Measurements from ENCODE around the gene SNX5.
"Not testable (repeated sequence)": the region's sequence is repeated elsewhere in the genome, so short reads cannot be mapped to it uniquely, and the experiment has no call there.

Gene SNX5

DNA sequence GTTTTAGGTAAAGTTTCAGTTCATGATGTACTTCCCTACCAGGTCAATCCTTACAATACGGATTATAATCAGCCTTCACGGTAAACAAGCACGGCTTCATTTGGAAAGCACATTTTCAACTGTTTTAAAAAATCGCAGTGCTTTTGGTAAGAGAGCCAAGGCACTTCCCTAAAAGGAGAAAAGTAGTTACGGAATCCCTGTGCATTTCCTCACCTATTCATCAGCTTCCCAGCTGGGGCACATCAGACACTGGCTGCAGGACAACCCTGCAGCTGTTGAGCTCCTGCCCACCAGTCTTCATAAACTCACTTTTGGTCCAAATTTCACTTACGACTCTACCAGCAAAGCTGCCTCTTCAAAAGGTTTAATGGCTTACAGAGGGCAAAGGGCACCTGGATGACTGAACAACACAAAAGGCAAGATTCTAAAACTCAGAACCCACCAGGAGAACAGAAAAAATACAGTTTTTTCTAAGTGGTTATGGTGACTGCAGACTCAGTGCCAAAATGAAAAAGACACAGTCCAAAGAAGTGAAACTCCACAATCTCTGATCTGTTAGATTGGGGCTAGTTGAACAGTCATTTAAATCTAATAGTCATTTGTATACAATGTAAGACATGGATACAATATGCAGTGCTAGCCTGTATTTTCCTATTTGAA is 7.5 kb downstream of the SNX5 start:
- DNase-seq (ENCODE audit: insufficient read length, low spot score) (no peak), FAIRE-seq (no peak)

DNA sequence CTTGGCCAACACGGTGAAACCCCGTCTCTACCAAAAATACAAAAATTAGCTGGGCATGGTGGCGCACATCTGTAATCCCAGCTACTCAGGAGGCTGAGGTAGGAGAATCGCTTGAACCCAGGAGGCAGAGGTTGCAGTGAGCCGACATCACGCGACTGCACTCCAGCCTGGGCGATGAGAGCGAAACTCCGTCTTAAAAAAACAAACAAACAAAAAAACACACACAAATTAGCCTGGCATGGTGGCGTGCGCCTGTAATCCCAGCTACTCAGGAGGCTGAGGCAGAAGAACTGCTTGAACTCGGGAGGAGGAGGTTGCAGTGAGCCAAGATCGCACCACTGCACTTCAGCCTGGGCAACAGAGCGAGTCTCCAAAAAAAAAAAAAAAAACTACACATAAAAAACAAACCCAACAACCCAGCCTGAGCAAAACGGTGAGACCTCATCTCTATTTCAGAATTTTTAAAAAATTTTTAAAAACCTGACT is 8.2 kb downstream of the SNX5 start:
- DNase-seq (ENCODE audit: insufficient read length, low spot score); FAIRE-seq: not testable (repeated sequence)

DNA sequence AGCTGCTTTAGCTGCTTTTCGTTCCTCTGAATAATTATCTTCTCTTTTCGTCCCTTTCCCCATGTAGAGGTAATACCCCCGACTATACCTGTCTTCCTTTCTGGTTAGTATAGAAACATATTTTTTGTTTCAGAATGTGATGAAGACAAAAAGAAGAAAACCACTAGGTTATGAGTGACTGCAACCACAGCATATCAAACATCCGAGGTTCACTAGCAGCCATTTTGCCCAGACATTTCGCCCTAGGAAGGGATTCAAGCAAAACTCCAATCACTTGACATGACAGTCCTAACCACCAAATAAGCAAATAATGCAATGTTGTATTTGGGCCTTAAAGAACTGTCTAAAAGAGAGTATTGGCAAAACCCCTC is 9.4 kb downstream of the SNX5 start:
- no peak for FAIRE-seq
- DNase-seq (ENCODE audit: insufficient read length, low spot score) = no peak

DNA sequence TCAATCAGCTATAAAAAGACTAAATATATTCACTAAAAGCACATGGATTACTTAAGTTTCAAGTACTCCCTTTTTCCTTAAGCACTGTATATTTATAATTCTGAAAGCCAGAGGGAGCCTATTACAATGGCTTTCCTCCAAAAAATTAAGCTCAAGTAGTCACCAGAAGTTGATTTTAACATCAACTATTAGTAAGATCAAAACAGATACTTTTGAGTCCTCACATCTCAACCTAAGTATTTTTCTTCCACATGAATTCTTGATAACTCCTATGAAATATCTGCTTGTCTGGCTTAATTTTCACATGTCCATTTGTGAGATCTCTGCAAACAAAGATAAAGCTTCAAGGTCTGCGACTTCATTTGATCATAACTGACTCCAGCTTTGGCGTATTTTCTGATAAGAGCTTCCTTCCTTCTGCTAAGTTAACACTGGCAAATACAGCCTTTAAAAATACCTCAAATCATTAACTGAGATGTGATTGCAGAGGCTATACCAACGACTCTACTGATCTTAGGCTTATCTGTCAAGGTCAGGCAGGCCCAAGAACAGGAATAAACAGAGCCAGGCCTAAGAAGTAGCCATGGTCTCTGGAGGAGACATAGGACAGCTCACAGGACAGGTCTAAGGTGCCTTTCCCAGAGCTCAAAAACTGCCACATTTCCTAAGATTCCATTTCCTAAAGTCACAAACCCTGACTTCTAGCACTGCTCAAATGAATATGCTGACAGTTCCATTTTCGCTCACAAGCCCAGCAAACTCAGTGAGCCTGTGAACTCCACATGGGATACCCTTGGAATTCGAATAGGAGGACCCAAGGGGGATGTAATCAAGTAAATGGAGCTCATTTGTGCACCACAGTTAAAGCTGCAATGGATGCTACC is 10.0 kb downstream of the SNX5 start:
- FAIRE-seq (no peak), DNase-seq (ENCODE audit: insufficient read length, low spot score) (no peak)

DNA sequence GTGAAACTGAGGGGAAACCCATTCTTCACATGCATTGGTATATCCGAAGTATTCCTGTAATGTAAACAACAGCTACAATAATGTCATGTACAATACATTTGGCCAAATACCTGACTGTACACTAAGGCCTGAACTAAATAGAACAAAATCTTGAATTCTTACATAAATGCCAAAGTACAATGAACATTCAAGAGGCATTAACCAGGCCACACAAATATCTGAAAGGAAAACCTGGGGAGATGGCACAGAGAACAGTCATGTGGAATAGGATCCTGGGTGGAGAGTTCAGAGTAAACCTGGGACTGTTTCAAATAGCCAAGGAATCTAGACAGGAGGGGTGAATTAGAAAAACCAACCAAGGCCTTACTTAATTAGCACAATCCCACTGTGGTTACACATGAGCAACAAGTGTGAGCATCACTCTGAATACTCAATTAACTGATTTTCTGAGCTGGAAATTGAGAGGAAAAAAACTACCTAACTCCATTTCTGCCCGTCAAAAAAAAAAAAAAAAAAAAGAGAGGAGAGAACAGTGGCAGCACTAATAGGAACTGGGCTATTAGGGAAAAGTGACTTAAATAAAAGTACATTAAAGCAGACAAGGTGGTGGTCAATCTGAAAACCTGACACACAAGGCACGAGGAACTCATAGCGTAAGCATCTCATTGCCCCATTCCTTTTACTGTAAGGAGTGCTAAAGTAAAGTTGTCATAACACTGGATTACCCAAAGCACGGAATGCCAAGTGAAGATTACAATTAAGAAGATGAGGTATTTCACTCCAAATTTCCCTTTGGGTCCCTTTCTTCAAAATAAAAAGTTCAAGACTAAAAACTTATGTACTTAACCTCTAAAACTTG is 10.9 kb downstream of the SNX5 start:
- no peak for FAIRE-seq
- DNase-seq (ENCODE audit: insufficient read length, low spot score) = no peak

DNA sequence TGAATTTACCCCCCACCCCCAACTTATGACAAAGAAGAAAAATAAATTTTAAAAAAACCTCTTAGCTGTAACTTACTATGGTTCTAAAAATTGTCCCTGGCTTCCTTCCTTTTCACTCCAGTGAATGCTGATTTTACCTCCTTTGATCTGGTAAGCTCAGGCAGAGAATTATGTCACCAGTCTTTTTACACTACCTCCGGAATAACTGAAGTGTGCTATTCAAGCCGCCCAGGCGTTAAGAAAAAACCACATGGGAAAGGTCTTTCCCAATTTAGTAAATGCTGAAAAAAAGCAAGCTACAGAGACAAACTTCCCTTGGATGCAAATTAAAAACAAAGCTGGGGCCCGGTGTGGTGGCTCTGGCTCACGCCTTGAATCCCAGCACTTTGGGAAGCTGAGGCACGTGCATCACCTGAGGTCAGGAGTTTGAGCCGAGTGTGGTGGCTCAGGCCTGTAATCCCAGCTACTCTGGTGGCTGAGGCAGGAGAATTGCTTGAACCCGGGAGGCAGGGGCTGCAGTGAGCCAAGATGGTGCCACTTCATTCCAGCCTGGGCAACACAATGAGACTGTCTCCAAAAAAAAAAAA is 12.4 kb downstream of the SNX5 start:
- DNase-seq (ENCODE audit: insufficient read length, low spot score) (no peak), FAIRE-seq (no peak)

DNA sequence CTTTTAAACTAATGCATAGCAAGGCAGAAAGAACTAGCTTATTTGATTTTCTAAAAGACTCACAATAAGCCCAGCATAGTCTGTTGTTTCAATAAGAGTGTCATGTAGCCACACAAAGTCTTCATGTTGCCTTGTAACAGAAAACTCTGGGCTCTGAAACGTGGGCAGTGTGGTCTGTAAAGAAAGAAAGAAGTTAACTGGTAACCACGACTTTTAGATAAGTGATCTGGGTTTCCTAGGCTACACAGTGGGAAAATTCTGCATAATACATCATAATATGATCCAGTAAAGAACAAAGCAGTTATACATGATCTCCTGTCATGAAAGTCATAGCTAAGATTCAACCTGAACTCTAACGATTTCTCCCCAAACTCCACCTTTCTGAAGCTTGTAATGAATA is 13.3 kb downstream of the SNX5 start:
- FAIRE-seq = no peak
- no peak for DNase-seq (ENCODE audit: insufficient read length, low spot score)

DNA sequence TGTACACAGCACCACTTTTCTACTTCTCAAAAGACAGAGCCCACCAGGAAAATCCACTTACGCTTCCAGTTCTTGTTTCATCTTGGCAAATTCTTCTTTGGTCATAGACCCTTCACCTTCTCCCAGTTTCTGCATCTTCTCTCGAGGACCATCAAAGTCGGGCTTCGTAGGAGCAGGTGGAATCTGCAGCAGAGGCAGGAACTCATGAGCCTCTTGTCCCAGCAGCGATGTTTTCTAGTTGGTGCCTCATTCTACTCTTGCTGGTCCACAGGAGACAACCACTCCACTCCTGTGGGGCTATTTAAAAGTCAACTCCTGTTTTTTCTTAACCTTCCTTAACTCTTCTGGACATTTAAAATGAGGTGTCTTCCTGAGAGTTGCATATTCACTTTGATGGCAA is 14.7 kb downstream of the SNX5 start:
- no peak for DNase-seq (ENCODE audit: insufficient read length, low spot score)
- FAIRE-seq = no peak

DNA sequence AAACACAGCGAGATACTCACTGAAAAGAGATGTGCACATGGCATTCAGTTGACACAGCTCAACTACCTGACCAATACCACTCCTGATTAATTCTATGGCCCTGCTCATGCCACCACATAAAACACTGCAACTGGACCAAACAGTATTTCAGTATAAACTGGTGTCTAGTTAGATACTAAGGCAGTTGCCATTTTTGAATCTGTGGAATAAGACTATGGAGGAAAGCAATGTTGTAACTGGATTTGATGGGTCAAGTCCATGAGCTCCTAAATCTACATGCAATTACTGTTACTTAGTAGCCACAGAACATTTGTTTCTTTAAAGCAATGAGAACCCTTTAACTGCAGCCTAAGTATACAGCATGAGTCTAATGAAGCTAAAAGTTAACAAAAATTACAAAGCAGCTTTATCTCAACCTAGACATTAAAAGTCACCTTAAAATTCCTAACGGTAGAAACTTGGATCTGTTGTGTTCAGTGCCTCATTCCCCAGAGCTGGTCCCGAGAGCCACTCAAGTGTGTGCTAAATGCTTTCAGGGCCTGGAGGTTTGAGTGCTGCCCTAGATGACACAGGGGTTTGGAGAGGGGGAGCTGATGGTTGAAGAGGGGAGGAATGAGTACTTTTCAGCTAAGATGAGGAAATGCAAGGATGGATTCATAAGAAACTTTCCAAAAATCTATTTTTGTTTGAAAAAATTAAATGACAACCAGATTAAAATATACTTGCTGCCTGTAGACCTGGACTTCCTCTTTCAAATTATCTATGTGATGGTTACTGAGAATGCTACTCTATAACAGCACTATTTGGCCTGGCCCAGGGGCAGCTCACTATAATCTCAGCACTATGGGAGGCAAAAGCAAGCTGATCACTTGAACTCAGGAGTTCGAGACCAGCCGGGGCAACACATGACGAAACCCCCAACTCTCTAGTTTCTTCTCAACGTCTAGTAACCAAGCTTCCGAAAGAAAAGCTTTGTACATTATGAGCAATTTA is 15.6 kb downstream of the SNX5 start:
- no peak for FAIRE-seq
- DNase-seq (ENCODE audit: insufficient read length, low spot score) = no peak

DNA sequence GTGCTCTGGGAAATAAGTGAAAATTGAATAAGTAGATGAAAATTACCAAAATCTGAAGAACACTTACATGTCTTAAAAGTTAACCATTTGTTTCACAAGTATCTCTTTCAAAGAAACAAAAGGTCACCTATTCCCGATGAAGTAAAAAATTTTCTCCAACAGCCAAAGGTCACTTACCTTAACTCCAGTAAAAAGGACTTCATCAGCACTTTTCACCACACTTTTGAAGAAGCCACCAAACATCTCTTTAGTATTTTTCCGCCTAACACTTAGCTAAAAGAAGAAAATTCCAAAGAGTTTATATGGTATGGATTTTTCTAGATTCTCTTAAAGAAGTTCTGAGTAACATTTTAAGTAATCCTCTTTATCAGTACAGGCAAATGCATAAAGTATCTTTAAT is 17.3 kb downstream of the SNX5 start:
- no peak for FAIRE-seq
- no peak for DNase-seq (ENCODE audit: insufficient read length, low spot score)

DNA sequence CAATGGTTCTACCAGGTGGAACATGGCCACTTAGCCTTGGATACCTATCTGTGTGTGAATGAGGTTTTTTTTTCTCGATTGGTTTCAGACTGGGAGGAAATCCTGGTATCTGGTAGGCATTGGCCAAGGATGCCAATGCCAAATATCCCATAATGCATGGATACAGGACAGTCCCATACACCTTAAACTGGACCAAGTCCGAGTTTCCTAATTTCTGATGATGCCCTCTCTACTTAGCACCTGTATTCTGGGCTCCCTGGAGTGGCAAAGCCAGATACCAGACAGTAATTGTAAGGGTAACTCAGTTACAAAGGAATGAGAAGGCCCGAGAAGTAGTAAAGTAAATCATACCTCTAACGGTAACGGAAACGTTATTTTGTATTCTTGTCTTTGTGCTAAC is 17.9 kb downstream of the SNX5 start:
- FAIRE-seq = no peak
- no peak for DNase-seq (ENCODE audit: insufficient read length, low spot score)

DNA sequence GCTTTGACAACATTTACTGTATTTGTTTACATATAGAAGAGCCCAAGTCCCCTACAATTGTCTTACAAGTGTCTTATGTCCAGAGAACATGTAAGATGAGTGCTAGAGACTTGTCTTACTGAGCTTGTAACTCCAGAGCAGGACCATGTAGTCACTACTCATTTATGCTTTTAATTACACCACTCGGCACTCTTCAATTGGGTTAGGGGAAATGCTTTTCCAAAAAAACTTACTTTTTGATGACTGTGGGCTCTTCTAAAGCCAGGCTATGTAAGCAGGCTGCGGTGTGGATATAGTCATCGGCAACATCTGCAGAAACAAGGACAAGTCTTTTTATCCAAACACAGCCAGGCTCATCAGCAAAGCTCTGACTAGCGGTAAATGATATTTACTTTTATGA is 18.7 kb downstream of the SNX5 start:
- no peak for FAIRE-seq
- no peak for DNase-seq (ENCODE audit: insufficient read length, low spot score)

DNA sequence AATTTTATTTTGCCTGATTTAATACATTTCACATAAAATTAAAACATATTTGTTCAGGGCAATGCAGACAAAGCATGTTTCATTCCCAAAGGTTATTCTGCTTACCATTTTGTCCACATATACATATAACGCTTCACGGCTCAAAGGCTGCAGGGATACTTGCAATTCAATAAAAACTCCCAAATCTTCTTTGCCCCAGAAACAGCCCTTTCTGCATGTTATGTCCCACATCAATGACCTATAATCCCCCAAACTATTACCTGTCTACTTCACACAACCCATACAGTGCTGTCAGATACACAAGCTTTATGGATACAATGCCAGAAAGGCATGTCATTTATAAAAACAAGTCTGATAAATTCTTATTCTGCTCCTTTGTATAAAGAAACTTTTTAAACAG is 20.2 kb downstream of the SNX5 start:
- FAIRE-seq (no peak), DNase-seq (ENCODE audit: insufficient read length, low spot score) (no peak)

DNA sequence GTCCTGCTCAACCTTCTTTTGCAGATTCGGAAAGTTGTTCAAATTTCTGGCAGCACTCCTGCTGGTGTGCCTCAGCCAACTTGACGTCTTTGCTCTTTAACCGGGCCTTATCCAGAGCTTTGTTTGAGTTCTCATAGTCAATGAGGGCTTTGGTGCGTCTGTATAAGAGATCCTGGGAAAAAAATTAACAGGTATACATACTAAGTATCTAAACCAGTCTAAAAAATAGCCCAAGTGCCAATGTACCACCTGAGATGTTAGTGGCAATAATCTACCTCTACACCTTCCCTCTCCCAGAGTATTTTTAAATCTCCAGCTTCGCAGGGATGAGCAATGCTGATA is 21.1 kb downstream of the SNX5 start:
- DNase-seq (ENCODE audit: insufficient read length, low spot score) (no peak), FAIRE-seq (no peak)

DNA sequence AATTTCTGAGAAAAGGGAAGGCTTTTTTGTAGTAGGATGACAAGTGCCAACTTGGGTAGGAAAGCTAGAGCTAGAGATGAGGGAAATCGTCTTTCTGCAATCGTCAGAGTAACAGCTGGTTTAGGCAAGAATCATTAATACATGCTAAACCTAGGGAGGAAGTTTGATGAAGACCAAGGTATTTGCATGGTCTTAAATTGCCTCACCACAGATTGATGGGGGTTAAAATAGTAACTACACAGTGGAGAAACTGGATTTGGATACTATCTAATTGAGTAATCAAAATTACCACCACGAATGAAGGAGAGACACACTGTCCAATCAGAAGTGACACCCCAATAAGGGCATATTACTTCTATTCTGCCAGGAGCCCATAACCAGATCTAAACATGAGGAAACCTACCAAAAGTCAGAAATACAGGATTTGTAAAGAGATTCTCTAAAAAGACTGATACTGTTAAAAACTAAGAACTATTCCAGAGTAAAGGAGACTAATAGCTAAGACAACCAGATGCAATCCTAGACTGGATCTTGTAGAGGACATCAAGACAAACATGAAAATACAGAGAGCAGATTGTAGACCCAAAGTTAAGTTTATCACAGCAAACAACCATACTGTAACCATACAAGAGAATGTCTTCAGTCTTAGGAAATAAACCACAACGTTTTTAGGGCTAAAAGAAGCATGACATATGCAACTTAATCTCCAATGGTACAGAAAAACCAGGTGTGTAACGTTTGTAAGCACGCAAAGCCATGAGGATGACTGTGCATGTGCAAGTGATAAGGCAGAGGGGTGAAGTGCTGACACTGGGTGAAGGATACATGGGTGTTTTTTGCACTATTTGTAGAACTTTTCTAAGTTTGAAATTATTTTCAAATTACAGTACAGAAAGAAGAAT is 21.8 kb downstream of the SNX5 start:
- no peak for FAIRE-seq

DNA sequence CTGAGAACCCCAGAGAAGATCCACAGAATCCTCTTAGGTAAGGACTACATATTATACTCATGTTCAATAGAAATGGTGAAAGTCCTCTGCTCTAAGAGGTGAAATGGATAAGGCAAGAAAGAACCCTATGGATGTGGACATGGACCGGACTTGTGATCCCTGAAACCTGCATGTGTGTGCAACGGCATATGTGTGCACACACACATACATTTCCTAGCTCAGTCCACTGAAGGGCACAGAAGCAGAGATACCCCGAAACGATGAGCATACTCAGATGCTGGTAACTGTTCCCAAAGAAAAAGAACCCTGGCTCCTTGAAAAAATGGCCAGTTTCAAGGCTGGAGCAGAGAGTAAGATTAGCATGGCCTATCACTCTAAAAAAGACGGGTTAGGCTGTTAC is 22.6 kb downstream of the SNX5 start:
- DNase-seq (ENCODE audit: insufficient read length, low spot score) (no peak), FAIRE-seq (no peak)

More for the DNA sequence above, 21.8 kb downstream of the SNX5 start:
- DNase-seq (ENCODE audit: insufficient read length, low spot score) = no peak

DNA sequence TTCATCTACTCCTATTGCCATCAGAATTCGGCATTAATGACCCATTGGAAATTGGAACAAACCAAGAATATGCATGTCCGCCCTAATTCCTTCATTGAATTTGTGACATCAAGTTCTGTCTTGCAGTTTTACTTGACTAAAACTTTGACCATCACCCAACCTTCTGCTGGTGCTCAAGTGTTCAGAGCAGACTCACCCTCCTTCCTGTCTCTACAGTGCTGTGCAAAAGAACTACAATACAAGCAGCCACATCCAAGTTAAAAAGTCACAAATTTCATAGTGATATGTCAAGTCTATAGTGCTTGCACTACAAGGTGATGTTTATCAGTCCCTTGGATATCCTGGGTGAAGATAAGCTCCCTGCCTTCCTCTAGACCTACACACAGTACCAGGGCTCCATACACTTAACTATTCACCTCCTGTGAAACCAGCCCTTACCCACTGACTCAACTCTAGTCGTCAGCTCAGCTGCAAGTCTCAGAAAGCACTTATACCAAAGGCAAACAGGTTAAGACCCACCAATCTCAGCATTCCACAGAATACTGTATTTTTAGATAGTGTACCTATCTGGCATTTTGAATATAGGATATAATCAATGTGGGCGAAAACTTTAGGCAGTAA is 23.6 kb downstream of the SNX5 start:
- no peak for DNase-seq (ENCODE audit: insufficient read length, low spot score)
- no peak for FAIRE-seq

DNA sequence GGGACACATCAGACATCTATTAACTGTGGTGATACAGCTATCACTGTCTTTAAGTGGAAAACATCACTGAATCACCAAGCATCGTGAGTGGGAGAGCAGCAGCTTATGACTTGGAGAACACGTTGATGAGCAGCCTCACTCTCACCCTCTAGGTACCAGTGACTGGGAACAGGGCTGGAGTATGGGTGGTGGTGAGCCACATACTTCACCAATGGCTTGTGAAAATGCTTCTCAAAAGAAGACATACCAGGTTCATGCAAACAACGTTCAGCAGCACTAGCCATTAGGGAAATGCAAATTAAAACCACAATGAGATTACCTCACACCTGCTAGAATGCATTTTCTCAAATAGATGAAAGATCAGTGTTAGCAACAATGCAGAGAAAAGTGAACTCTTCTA is 25.3 kb downstream of the SNX5 start:
- FAIRE-seq = no peak

More for the DNA sequence above, 25.3 kb downstream of the SNX5 start:
- DNase-seq (ENCODE audit: insufficient read length, low spot score) = no peak
